HepG2 (cell line): ENCODE measurements around the gene CDHR1.

Source experiments
- AGO1 ChIP-seq: fragments of 200-400 bp; formaldehyde crosslinking; IDR thresholded peaks from 2 replicates; pipeline ENCODE4 v1.6.1; 2017; ENCODE audit warnings: mild to moderate bottlenecking, low read depth, low read length, moderate library complexity; ENCODE audit not compliant: poor library complexity, severe bottlenecking
- CHD2 ChIP-seq: IDR thresholded peaks from 2 replicates; pipeline ENCODE4 v1.6.1; 2011; ENCODE audit warnings: low read depth, low read length, improper control_type of control experiment
- DRAP1 ChIP-seq: IDR thresholded peaks from 2 replicates; pipeline ENCODE4 v1.6.1; 2016; ENCODE audit warnings: missing genetic modification reagents, missing compliant biosample characterization
- GABPA ChIP-seq, 2 experiments: IDR thresholded peaks; 2 replicates each; pipeline ENCODE4 v1.6.1; 2011 to 2016; ENCODE audit warnings: low read depth in 2 of 2, low read length in 1 of 2, missing biosample characterization in 1 of 2, missing genetic modification characterization in 1 of 2
- GMEB1 ChIP-seq: sonication (generic); formaldehyde crosslinking; IDR thresholded peaks from 2 replicates; pipeline ENCODE4 v1.5.1; 2020; ENCODE audit warnings: missing genetic modification reagents, mild to moderate bottlenecking, borderline replicate concordance
- HDAC1 ChIP-seq: sonication (generic); formaldehyde crosslinking; IDR thresholded peaks from 2 replicates; pipeline ENCODE4 v1.5.1; 2020; ENCODE audit warnings: mild to moderate bottlenecking, missing genetic modification reagents
- HMG20B ChIP-seq: conservative IDR thresholded peaks from 2 replicates; pipeline ENCODE4 v1.6.1; 2016; ENCODE audit warnings: missing genetic modification reagents, missing compliant biosample characterization
- JUN ChIP-seq: sonication (generic); formaldehyde crosslinking; IDR thresholded peaks from 2 replicates; pipeline ENCODE4 v1.4.0; 2020; ENCODE audit warnings: mild to moderate bottlenecking, missing genetic modification reagents
- MAX ChIP-seq: IDR thresholded peaks from 2 replicates; pipeline ENCODE4 v1.6.1; 2012; ENCODE audit warnings: inconsistent platforms
- MAZ ChIP-seq, 2 experiments: sonication (generic) in 1 of 2; formaldehyde crosslinking in 1 of 2; IDR thresholded peaks; 2 replicates each; pipeline versions ENCODE4 v1.5.0 to v1.6.1; 2012 to 2020; ENCODE audit warnings: low read depth in 2 of 2, mild to moderate bottlenecking in 2 of 2, borderline replicate concordance in 1 of 2, improper control_type of control experiment in 1 of 2, low read length in 1 of 2, missing genetic modification reagents in 1 of 2, moderate library complexity in 1 of 2
- NFYB ChIP-seq: sonication (generic); formaldehyde crosslinking; IDR thresholded peaks from 2 replicates; pipeline ENCODE4 v1.4.0; 2020; ENCODE audit warnings: missing genetic modification reagents
- POLR2AphosphoS5 ChIP-seq: IDR thresholded peaks from 2 replicates; pipeline ENCODE4 v1.6.1; 2012; ENCODE audit warnings: low read depth, low read length
- ZBTB40 ChIP-seq, 2 experiments: fragments of 450-650 bp in 1 of 2; sonication (generic) in 1 of 2; formaldehyde crosslinking in 1 of 2; IDR thresholded peaks; 2 replicates each; pipeline versions ENCODE4 v1.6.1 to v1.8.0; 2016 to 2022; ENCODE audit warnings: antibody characterized with exemption in 1 of 2, mild to moderate bottlenecking in 1 of 2, missing genetic modification reagents in 1 of 2
- ZFAT ChIP-seq: sonication (generic); formaldehyde crosslinking; conservative IDR thresholded peaks from 2 replicates; pipeline ENCODE4 v1.8.1; 2023; ENCODE audit warnings: missing genetic modification reagents, inconsistent platforms

- no peak for TF ChIP-seq CHD2
- no peak for TF ChIP-seq POLR2AphosphoS5
- TF ChIP-seq DRAP1 (CRISPR knock-in tag) = no peak
- no peak for TF ChIP-seq JUN (CRISPR knock-in tag)
- TF ChIP-seq HMG20B (CRISPR knock-in tag) = no peak
- no peak for TF ChIP-seq AGO1
- TF ChIP-seq HDAC1 (CRISPR knock-in tag) = no peak
- no peak for TF ChIP-seq MAZ (IDR thresholded peaks at IDR 0.05; ENCODE audit: borderline replicate concordance, low read depth, low read length)
- no peak for TF ChIP-seq MAZ (CRISPR knock-in tag; IDR thresholded peaks at IDR 0.05; ENCODE audit: low read depth)
- TF ChIP-seq MAX = no peak
- no peak for TF ChIP-seq GMEB1 (CRISPR knock-in tag)
- no peak for TF ChIP-seq ZFAT (CRISPR knock-in tag)
- no peak for TF ChIP-seq GABPA (IDR thresholded peaks at IDR 0.05; ENCODE audit: low read depth, low read length)
- TF ChIP-seq GABPA (CRISPR knock-in tag; IDR thresholded peaks at IDR 0.05; ENCODE audit: low read depth) = no peak
- TF ChIP-seq NFYB (CRISPR knock-in tag) = no peak
- no peak for TF ChIP-seq ZBTB40 (IDR thresholded peaks at IDR 0.05)
- no peak for TF ChIP-seq ZBTB40 (CRISPR knock-in tag; IDR thresholded peaks at IDR 0.05)
These were observed 15.2 kb upstream of the CDHR1 start for GRCh38 chr10:84179059-84179710.
